NB4 (cell line): Measurements from ENCODE around the gene OR2B3.

ENCODE experiments used
- DNase-seq: peaks from one replicate; pipeline ENCODE4 v3.0.0; 2010; ENCODE audit warnings: low read depth
- H3K4me3 ChIP-seq: one replicate; pipeline ENCODE4 v1.5.1; 2011; ENCODE audit warnings: mild to moderate bottlenecking, low read depth, low read length, moderate library complexity
- MYC ChIP-seq: IDR thresholded peaks from 2 replicates; pipeline ENCODE4 v1.6.1; 2011; ENCODE audit warnings: low read depth, low read length
- POLR2A ChIP-seq: IDR thresholded peaks from 2 replicates; pipeline ENCODE4 v1.6.1; 2011; ENCODE audit warnings: mild to moderate bottlenecking; ENCODE audit not compliant: insufficient read length; ENCODE audit errors: extremely low read depth
- TF ChIP-seq, protein P1 (sequence below): IDR thresholded peaks from 2 replicates; pipeline ENCODE4 v1.6.1; 2011; ENCODE audit warnings: low read depth, low read length
- TF ChIP-seq, protein P2 (sequence below): IDR thresholded peaks from one replicate; pipeline ENCODE4 v1.5.1; 2012; ENCODE audit warnings: low read depth, low read length

OR2B3 gene

DNA sequence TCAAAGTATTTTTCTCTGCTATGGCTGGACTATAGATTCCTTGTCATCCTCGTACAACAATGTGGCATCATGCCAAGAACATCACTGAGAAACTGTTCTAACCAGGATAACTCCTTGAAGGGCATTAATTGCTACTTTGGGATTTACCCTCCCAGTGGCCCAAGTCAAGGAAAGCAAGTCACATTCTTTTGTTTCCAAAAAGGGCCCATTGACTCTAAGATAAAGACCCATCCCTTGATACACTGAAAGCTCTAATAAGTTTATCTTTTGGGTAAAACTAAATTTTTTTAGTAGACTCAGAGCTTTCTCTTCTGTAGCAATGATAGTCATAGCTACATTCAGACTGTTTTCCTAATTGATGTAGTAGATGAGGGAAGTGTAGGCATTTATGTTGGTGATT lies 20.6 kb upstream of the OR2B3 start, which contains the start of gene OR2J3:
Gene OR2J3, plus strand, starts transcription at position 301 of the 400 bp plus-strand sequence. CDS start 3,833 bp downstream, outside the sequence.
- no peak for DNase-seq
- H3K4me3 ChIP-seq: no peak within 1 kb of the TSS
- TF ChIP-seq, protein P1, sequence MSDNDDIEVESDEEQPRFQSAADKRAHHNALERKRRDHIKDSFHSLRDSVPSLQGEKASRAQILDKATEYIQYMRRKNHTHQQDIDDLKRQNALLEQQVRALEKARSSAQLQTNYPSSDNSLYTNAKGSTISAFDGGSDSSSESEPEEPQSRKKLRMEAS: no peak
- TF ChIP-seq MYC (no peak), POLR2A (no peak)
- TF ChIP-seq, protein P2, sequence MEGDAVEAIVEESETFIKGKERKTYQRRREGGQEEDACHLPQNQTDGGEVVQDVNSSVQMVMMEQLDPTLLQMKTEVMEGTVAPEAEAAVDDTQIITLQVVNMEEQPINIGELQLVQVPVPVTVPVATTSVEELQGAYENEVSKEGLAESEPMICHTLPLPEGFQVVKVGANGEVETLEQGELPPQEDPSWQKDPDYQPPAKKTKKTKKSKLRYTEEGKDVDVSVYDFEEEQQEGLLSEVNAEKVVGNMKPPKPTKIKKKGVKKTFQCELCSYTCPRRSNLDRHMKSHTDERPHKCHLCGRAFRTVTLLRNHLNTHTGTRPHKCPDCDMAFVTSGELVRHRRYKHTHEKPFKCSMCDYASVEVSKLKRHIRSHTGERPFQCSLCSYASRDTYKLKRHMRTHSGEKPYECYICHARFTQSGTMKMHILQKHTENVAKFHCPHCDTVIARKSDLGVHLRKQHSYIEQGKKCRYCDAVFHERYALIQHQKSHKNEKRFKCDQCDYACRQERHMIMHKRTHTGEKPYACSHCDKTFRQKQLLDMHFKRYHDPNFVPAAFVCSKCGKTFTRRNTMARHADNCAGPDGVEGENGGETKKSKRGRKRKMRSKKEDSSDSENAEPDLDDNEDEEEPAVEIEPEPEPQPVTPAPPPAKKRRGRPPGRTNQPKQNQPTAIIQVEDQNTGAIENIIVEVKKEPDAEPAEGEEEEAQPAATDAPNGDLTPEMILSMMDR: no peak

DNA sequence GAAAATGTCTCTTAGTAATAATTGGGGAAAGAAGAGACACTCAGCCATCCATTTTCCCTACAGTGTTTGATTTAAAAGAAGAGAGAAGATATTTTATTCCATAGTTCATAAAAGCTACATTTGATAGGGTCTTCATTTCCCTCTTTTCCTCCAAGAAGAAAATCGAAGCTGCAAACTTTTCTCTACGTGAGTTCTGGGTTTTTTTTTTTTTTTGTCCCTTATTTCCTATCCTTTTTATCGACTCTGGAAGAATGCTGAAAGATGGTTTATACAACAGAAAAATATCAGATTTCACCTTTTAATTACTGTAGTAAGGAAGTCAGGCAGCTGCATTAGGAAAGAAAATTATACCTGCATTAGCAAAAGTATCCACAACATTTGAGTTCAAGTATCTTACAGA lies 12.1 kb upstream of the OR2B3 start, which contains the start of gene OR2J1:
Gene OR2J1, plus strand, starts transcription at position 301 of the 400 bp plus-strand sequence. CDS start 1,453 bp downstream, outside the sequence.
- no peak within 1 kb of the TSS for H3K4me3 ChIP-seq
- no peak for DNase-seq
- TF ChIP-seq, protein P1: no peak
- TF ChIP-seq POLR2A (no peak), MYC (no peak)
- TF ChIP-seq, protein P2: no peak

DNA sequence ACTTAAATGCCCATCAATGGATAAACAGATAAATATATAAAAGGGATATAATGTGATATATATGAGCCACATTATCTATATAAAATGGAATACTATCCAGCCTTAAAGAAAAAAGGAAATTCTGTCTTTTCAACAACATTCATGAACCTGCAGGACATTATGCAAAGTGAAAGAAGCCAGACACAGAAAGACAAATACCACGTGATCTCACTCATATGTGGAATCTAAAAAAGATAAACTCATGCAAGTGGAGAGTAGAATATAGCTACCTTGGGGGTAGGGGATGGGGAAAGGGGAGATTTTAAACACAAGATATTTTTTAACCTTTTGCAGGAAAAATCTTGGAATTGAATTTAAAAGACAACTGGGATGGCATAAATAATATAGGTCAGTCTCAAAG lies 10.7 kb upstream of the OR2B3 start:
- TF ChIP-seq MYC (no peak), POLR2A (no peak)
- TF ChIP-seq, protein P2: no peak
- TF ChIP-seq, protein P1: no peak
- DNase-seq: no peak
- no peak overlapping the region for H3K4me3 ChIP-seq

DNA sequence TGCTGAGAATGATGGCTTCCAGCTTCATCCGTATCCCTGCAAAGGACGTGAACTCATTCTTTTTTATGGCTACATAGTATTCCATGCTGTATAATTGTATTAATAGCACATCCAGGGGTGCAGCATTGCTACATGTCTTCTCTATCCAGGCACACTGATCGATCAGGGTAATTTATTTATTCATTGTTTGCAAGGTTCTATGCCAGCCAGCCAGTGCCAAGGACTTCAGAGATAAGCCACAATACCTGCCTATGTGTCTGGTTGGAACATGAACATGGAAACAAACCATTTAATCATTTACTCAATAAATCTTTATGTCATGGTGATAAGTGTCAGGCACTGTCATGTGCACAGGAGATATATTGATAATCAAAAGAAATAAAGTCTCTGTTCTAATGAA lies 5.8 kb upstream of the OR2B3 start:
- TF ChIP-seq, protein P2: no peak
- TF ChIP-seq POLR2A (no peak), MYC (no peak)
- TF ChIP-seq, protein P1: no peak
- DNase-seq: no peak
- H3K4me3 ChIP-seq: no peak overlapping the region

DNA sequence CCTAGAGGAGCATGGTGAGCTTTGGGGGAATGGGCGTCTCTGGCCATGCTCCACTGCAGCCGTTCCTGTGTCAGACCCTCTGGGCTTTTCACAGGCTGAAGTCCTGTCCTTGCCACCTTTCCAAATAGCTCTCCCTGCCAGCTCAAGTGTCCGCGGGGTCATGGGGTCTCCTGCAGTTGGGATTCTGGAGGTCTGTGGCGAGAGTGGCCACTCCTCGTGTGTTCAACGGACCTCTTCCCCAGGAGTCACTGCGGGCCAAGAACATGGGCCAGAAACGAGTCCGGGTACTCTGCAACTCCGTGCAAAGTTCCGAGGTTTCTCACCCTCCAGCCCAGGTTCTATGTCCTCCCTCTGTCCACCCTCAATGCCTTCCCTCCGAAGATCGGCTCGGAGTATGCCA lies 4.7 kb downstream of the OR2B3 start:
- no peak overlapping the region for H3K4me3 ChIP-seq
- DNase-seq: no peak
- TF ChIP-seq POLR2A (no peak), MYC (no peak)
- TF ChIP-seq, protein P2: no peak
- TF ChIP-seq, protein P1: no peak

DNA sequence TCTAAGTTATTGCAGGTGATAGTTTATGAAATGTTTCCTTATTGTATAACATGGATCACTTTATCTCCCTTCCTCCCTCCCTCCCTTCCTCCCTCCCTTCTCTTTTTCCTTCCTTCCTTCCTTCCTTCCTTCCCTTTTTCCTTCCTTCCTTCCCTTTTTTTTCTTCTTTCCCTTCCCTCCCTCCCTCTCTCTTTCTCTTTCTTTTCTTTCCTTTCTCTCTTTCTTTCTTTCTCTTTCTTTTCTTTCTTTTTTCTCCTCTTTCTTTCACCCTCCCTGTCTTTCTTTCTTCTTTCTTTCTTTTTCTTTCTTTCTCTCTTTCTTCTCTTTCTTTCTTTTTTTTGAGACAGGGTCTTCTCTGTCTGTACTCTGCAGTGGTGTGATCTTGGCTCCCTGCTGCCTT lies 5.8 kb downstream of the OR2B3 start:
- H3K4me3 ChIP-seq: no peak overlapping the region
- no peak for DNase-seq
- TF ChIP-seq, protein P2: no peak
- no peak for TF ChIP-seq POLR2A
- TF ChIP-seq MYC: no peak
- TF ChIP-seq, protein P1: no peak
